Measurements from ENCODE around the gene ERBB4. TPM values are rescaled to one million over a fixed set of nuclear protein-coding genes. Genes with fewer than 3 reads are reported as not detected.

Gene ERBB4
- polyA plus RNA-seq, 3 donors: 0.07 to 0.25 (median 0.11) TPM

- H3K27ac ChIP-seq (ENCODE audit: low read depth, low read length): no peak overlapping the region
- 84 to 89% (median 85%) methylated on average over 3 of the region's 3 CpGs for WGBS, 3 donors
These were observed 1103.8 kb downstream of the ERBB4 start for GRCh38 chr2:211434773-211435172.

- 74 to 80% (median 75%) methylated on average over 3 of the region's 3 CpGs for WGBS, 3 donors
- no peak overlapping the region for H3K27ac ChIP-seq (ENCODE audit: low read depth, low read length)
These were observed 1109.2 kb downstream of the ERBB4 start for GRCh38 chr2:211429256-211429920.

GRCh38 chr2:211426240-211426639, 1112.4 kb downstream of the ERBB4 start:
- 47 to 52% (median 48%) methylated on average over 2 of the region's 2 CpGs for WGBS, 3 donors
- no peak overlapping the region for H3K27ac ChIP-seq (ENCODE audit: low read depth, low read length)

GRCh38 chr2:211423018-211423417, 1115.6 kb downstream of the ERBB4 start:
- H3K27ac ChIP-seq (ENCODE audit: low read depth, low read length): no peak overlapping the region
- 38 to 62% (median 55%) methylated on average over 2 of the region's 2 CpGs for WGBS, 3 donors

GRCh38 chr2:211417544-211417943, 1121.1 kb downstream of the ERBB4 start:
- H3K27ac ChIP-seq (ENCODE audit: low read depth, low read length): no peak overlapping the region

DNA sequence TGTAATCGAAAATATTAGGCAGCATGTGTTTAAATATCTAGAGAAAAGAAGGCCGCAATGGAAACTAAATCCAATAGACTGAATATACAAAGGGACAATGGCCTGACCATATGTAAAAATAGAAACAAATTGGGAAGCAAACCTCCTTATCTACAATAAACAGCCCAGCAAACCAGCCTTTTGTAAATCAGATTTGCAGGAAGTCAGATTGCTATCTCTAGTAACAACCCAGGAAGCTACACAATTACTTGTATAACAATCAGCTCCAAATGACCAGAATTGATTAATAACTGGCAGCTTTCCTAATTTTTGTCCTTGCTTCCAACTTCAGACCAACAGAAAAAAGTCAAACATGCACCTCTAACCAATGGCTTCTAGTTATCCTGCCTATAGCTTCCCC, 1122.2 kb downstream of the ERBB4 start:
- WGBS, 3 donors: 89 to 93% (median 91%) methylated on average over 2 of the region's 2 CpGs
- H3K27ac ChIP-seq (ENCODE audit: low read depth, low read length): no peak overlapping the region

DNA sequence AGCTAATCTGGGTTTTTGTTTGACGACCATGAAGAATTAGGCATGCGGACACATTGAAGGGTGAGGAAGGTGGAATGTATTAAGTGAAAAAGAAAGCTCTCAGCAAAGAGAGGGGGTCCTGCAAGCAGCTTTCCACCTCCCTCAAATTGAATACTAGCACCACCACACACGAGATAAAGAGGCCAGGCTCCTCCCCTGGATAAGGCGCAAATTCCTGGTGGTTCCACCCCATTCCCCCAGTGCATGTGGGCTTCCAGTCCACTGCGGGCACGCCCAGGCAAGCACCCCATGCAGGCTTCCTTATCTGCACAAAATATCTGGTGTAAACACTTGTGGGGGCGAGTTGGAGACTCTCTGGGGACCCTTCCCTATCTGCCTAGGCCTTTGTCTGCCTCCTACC, 1124.9 kb downstream of the ERBB4 start:
- 80 to 82% (median 81%) methylated on average over 7 of the region's 7 CpGs for WGBS, 3 donors
- no peak overlapping the region for H3K27ac ChIP-seq (ENCODE audit: low read depth, low read length)

- H3K27ac ChIP-seq (ENCODE audit: low read depth, low read length): no peak overlapping the region
- WGBS, 3 donors: 19 to 49% (median 40%) methylated on average over 4 of the region's 4 CpGs
These were observed 1130.1 kb downstream of the ERBB4 start for GRCh38 chr2:211408483-211408891.

DNA sequence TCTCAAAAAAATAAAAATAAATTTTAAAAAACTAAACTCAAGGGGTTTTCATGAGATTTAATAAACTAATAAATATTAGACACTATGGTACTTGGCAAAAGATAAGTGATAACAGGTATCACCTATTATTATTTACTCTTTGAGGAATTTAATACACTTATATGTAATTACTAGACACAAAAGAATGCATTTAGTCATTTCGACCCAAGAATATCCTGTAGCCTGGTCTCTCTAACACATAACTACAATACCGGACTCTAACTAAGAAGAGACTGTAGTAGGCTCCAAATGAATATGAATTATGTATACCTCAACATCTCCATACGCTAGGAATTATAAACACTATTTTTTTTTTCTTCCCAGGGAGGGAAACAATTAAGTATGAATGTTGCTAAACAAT, 1131.5 kb downstream of the ERBB4 start:
- 86 to 91% (median 89%) methylated on average over 3 of the region's 3 CpGs for WGBS, 3 donors
- H3K27ac ChIP-seq (ENCODE audit: low read depth, low read length): no peak overlapping the region

DNA sequence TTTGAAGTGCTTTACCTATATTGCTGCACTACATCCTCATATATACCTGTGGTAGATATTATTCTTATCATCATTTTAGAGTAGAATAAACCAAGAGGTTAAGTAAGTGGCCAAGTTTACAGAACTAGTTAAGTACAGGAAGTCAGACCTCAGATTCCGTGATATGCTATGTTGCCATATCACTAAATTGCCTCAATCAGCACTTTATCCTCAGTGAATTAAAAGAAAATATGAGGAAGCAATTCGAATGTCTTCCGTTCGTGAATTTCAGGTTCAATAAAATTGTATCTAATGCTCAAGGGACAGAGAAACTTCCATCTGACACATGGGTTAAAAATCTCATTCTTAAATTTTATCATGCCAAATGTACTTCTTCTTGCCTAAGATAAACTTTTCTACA, 1133.6 kb downstream of the ERBB4 start:
- H3K27ac ChIP-seq (ENCODE audit: low read depth, low read length): no peak overlapping the region
- 82 to 90% (median 83%) methylated on average over 4 of the region's 4 CpGs for WGBS, 3 donors

- H3K27ac ChIP-seq (ENCODE audit: low read depth, low read length): no peak overlapping the region
- WGBS, 3 donors: 55 to 65% (median 55%) methylated on average over 4 of the region's 4 CpGs
These were observed 1134.5 kb downstream of the ERBB4 start for GRCh38 chr2:211404098-211404497.

DNA sequence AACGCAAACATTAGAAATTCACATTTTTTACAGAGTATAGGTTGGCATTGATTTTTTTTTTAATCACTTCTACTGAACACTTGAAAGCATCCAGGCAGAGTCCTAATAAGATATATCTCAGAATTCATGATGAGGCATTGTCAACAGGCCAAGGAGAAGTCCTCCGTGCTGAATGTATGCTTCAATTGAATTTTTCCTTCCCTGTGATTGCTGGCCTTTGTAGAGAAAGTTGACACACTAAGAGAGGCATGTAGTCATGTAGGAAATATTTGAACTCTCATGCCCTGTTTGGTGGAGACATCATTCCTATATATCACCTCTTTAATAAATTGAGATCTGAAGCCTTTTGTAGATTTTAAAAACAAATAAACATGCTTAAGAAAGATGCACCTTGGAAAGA, 1137.3 kb downstream of the ERBB4 start:
- 80 to 86% (median 84%) methylated on average over 2 of the region's 2 CpGs for WGBS, 3 donors
- no peak overlapping the region for H3K27ac ChIP-seq (ENCODE audit: low read depth, low read length)

DNA sequence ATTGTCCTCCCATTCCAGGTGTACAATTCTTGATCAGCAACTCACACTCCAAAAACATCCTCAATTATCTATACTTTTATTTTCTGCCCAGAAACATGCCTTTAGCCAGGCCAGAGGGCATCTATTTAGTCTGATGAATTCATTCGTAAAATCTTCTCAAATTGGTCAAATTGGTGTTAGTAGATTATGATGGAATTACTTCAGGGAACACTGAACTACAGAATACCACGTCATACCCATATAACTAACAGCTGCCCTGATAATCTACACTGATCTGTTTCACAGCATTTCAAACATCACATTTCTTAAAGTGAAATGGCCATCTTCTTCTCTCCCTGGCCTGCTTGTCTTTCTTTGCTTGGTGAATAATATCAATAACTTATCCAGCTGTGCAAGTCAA, 1140.8 kb downstream of the ERBB4 start:
- WGBS, 3 donors: 78% methylated on average over 2 of the region's 2 CpGs
- H3K27ac ChIP-seq (ENCODE audit: low read depth, low read length): no peak overlapping the region

DNA sequence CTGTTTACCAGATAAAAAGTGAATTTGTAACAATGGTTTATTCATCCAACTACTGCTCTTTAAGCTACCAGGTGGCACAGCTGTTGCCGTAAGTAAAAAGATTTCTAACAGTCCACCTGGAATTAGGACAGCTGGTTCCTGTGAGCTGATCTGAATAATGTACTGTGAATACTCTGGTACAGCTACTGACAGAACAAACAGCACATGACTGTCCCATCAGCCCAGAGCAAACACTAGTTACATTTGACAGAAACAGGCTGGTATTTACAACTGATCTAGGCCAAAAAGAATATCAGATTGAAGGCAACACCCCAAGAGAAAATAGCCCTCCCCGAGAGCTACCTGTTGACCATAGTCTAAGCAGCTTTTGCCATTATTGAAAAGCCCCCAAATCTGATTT, 1141.8 kb downstream of the ERBB4 start:
- 36 to 72% (median 69%) methylated on average over 2 of the region's 2 CpGs for WGBS, 3 donors
- no peak overlapping the region for H3K27ac ChIP-seq (ENCODE audit: low read depth, low read length)

GRCh38 chr2:211391189-211391567, 1147.4 kb downstream of the ERBB4 start:
- 56 to 69% (median 63%) methylated on average over 3 of the region's 3 CpGs for WGBS, 3 donors
- H3K27ac ChIP-seq (ENCODE audit: low read depth, low read length): no peak overlapping the region

- H3K27ac ChIP-seq (ENCODE audit: low read depth, low read length): no peak overlapping the region
- 65 to 70% (median 67%) methylated on average over 5 of the region's 5 CpGs for WGBS, 3 donors
These were observed 1147.9 kb downstream of the ERBB4 start for GRCh38 chr2:211390536-211391188.

GRCh38 chr2:211387734-211388133, 1150.9 kb downstream of the ERBB4 start:
- WGBS, 3 donors: 63 to 72% (median 71%) methylated on average over 6 of the region's 6 CpGs

DNA sequence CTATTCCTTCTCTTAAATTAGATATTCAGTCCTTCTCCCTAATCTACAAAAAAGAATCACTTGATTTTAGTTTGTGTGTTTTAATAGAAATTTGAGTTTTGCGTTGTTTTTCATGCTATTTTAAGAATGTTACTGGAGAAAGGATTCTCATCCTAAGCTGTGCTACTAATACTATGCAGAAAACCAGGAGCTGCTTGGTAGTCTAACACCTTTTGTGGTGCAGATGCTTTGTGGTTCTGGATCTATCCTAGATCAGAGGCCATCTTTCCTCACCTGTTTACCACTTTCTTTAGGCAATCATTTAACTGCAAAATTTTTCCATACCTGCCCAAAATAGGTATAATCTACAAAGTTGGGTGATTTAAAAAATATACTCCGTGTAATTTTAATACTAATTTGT, 1158.6 kb downstream of the ERBB4 start:
- 82 to 87% (median 82%) methylated on average over 2 of the region's 2 CpGs for WGBS, 3 donors
- H3K27ac ChIP-seq (ENCODE audit: low read depth, low read length): no peak overlapping the region

More at GRCh38 chr2:211387734-211388133, 1150.9 kb downstream of the ERBB4 start:
- H3K27ac ChIP-seq (ENCODE audit: low read depth, low read length): no peak overlapping the region

- no peak overlapping the region for H3K27ac ChIP-seq (ENCODE audit: low read depth, low read length)
These were observed 1162.2 kb downstream of the ERBB4 start for GRCh38 chr2:211376410-211376809.

DNA sequence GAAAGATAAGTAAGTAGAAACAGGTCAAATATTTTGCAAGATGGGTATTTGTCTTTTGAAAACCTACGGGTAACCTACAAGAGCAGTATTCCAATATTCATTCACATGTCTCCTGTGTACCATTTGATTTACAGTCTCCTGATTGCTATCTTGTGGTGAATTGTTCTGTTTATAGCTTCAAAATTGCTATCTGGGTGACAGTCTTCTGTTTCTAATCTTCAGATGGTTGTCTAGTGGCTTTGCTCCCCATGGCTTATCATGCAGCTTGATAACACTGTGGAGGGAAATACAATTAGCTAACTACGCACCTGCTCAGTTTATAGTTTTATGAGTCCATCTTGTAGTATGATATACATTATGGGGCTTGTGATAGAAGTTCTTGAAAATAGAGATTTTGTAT, 1165.4 kb downstream of the ERBB4 start:
- H3K27ac ChIP-seq (ENCODE audit: low read depth, low read length): no peak overlapping the region
- WGBS, 3 donors: 69 to 82% (median 72%) methylated on average over 2 of the region's 2 CpGs

Data from adipose tissue (tissue), 3 donors.